Measurements from ENCODE around the gene KCMF1.

DNA sequence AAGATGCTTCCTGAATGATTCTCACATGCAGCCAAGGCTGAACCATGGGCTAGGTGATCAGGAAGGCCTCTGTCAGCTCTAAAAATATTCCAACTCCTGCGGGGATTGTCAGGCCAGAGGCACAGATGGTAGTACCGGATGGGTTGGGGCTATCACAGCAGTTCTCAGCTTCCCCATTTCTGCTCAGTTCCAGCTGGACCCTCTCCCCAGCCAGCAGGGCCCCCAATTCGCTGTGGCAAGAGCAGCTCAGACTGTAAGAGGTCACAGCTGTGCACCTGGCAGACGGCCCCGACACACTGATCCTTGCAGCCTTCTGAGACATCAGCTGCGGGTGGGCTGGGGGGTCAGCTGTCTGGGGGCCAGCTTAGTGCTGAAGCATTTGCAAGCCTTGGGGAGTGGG, 118.6 kb downstream of the KCMF1 start:
- TF ChIP-seq, protein P1, sequence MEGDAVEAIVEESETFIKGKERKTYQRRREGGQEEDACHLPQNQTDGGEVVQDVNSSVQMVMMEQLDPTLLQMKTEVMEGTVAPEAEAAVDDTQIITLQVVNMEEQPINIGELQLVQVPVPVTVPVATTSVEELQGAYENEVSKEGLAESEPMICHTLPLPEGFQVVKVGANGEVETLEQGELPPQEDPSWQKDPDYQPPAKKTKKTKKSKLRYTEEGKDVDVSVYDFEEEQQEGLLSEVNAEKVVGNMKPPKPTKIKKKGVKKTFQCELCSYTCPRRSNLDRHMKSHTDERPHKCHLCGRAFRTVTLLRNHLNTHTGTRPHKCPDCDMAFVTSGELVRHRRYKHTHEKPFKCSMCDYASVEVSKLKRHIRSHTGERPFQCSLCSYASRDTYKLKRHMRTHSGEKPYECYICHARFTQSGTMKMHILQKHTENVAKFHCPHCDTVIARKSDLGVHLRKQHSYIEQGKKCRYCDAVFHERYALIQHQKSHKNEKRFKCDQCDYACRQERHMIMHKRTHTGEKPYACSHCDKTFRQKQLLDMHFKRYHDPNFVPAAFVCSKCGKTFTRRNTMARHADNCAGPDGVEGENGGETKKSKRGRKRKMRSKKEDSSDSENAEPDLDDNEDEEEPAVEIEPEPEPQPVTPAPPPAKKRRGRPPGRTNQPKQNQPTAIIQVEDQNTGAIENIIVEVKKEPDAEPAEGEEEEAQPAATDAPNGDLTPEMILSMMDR (IDR thresholded peaks at IDR 0.05): no peak
- TF ChIP-seq POLR2A (IDR thresholded peaks at IDR 0.05): no peak

Data from heart left ventricle (tissue), 13 donors.